GM12801 (cell line): ENCODE results near the gene PPP1R9A.

Source experiments
- CTCF ChIP-seq: IDR thresholded peaks from one replicate; pipeline ENCODE4 v1.5.1; 2011; ENCODE audit warnings: control low read depth; ENCODE audit not compliant: insufficient read length; ENCODE audit errors: extremely low read depth

The PPP1R9A gene

GRCh38 chr7:94913391-94913790, 6.0 kb downstream of the PPP1R9A start:
- TF ChIP-seq CTCF, result no peak

GRCh38 chr7:94921911-94922310, 14.5 kb downstream of the PPP1R9A start:
- no peak for TF ChIP-seq CTCF

GRCh38 chr7:94922457-94922856, 15.1 kb downstream of the PPP1R9A start:
- no peak for TF ChIP-seq CTCF

GRCh38 chr7:94923412-94923811, 16.0 kb downstream of the PPP1R9A start:
- no peak for TF ChIP-seq CTCF

- TF ChIP-seq CTCF, result no peak
Measured at GRCh38 chr7:94928168-94928707, 20.8 kb downstream of the PPP1R9A start.

- no peak for TF ChIP-seq CTCF
Measured at GRCh38 chr7:94933256-94933990, 26.0 kb downstream of the PPP1R9A start.

GRCh38 chr7:94939395-94939794, 32.0 kb downstream of the PPP1R9A start:
- TF ChIP-seq CTCF, result no peak

GRCh38 chr7:94940241-94940640, 32.8 kb downstream of the PPP1R9A start:
- no peak for TF ChIP-seq CTCF
